Psoas muscle (tissue), 8 donors: ENCODE results near the gene FAF1. TPM values are rescaled to one million over a fixed set of nuclear protein-coding genes. Genes with fewer than 3 reads are reported as not detected.

ENCODE experiments used
- ATAC-seq, 4 donors: fragments of 200-7000 bp; cut with Tn5 transposase; one replicate each; pipeline ENCODE4 v1.9.1; 2020; ENCODE audit warnings: moderate library complexity in 3 of 4, mild to moderate bottlenecking in 2 of 4
- DNase-seq, 2 donors: peaks; one replicate each; pipeline ENCODE4 v3.0.0-alpha.2; 2020
- H3K27ac ChIP-seq: fragments of 200-600 bp; one replicate; pipeline ENCODE4 v1.8.0; 2022
- H3K27me3 ChIP-seq, 3 donors: fragments of 200-600 bp in 1 of 3; one replicate each; pipeline versions ENCODE4 v1.6.1 to v1.8.0; 2013 to 2022; ENCODE audit warnings: low read length in 2 of 3, mild to moderate bottlenecking in 2 of 3, moderate library complexity in 1 of 3; ENCODE audit not compliant: insufficient read depth in 3 of 3
- H3K36me3 ChIP-seq, 2 donors: fragments of 200-600 bp in 1 of 2; one replicate each; pipeline versions ENCODE4 v1.6.1 to v1.8.0; 2013 to 2022; ENCODE audit warnings: low read depth in 1 of 2, mild to moderate bottlenecking in 1 of 2, moderate library complexity in 1 of 2; ENCODE audit not compliant: insufficient read depth in 1 of 2
- H3K4me1 ChIP-seq: fragments of 200-600 bp; one replicate; pipeline ENCODE4 v1.8.0; 2022
- H3K4me3 ChIP-seq: fragments of 200-600 bp; one replicate; pipeline ENCODE4 v1.8.0; 2022; ENCODE audit warnings: mild to moderate bottlenecking
- H3K9me3 ChIP-seq: fragments of 200-600 bp; one replicate; pipeline ENCODE4 v1.8.0; 2022
- CTCF ChIP-seq: fragments of 200-600 bp; IDR thresholded peaks from one replicate; pipeline ENCODE4 v1.8.0; 2022; ENCODE audit warnings: antibody characterized with exemption
- whole genome bisulfite sequencing, 3 donors: extraction: QIAGEN DNeasy Blood & Tissue Kit; methylation state at CpG; one replicate each; pipeline versions ENCODE4 v1.1.6 to v1.1.7; 2013; 5-methylcytosine and 5-hydroxymethylcytosine counted together
- intact Hi-C, 2 donors: fragments of 100-400 bp; cut with DNase I; formaldehyde crosslinking; loops; one replicate each; pipeline versions ENCODE4 v1.11.0 to v1.14.2; 2022
- polyA plus RNA-seq, 3 donors: library from polyadenylated mRNA; stranded (reverse); fragments of 200-250 nt; gene quantifications; one replicate each; pipeline ENCODE4 v1.2.3, GENCODE V29; 2013
- total RNA-seq, 4 donors: library from RNA; stranded (reverse); fragmentation: NEBNext Ultra II Directional in 2 of 4; extraction: Animal tissue kit (Norgen Biotek cat#: 25700) in 2 of 4; gene quantifications; one replicate each; pipeline versions ENCODE4 v1.2.1 to v1.2.4, GENCODE V29; 2021 to 2023
- donor health status: healthy with polysubstance abuse.
- donor health status: DM: no; HTN: no; CAD: no; lungs with moderate emphysema.
- donor health status: Bipolar disorder and iron deficiency.
- donor health status: healthy.
- donor health status: DM: yes; HTN: yes; CAD: no.
- donor health status: DM: no; HTN: no; CAD: no.
- donor health status: DM: no; HTN: no; CAD: no.
- donor health status: DM: yes; HTN: yes; CAD: no.

FAF1 gene
- total and polyA plus RNA-seq, 7 donors: 67.8 to 128 (median 108) TPM

GRCh38 chr1:50599546-50599945 is 360.5 kb downstream of the FAF1 start:
- no peaks in the 10 kb centered on the region for H3K9me3 ChIP-seq
- H3K4me3 ChIP-seq: no peak overlapping the region
- intact Hi-C loops: no loop called here
- no peaks in the 10 kb centered on the region for H3K27me3 ChIP-seq
- no peak for DNase-seq
- H3K4me1 ChIP-seq: no peaks in the 10 kb centered on the region
- TF ChIP-seq CTCF: no peak
- H3K27ac ChIP-seq: no peak overlapping the region
- H3K36me3 ChIP-seq: peaks cover 0 to 12% of the 10 kb centered on the region in 2 donors
- ATAC-seq: no peak

- peaks cover 0 to 12% of the 10 kb centered on the region in 2 donors for H3K36me3 ChIP-seq
- intact Hi-C loops: no loop called here
- 94 to 95% (median 95%) methylated on average over 8 of the region's 8 CpGs for WGBS, 3 donors
- H3K27ac ChIP-seq: no peak overlapping the region
- TF ChIP-seq CTCF: no peak
- ATAC-seq (no peak), DNase-seq (no peak)
- H3K27me3 ChIP-seq: no peaks in the 10 kb centered on the region
- no peaks in the 10 kb centered on the region for H3K4me1 ChIP-seq
- H3K9me3 ChIP-seq: no peaks in the 10 kb centered on the region
- no peak overlapping the region for H3K4me3 ChIP-seq
These were observed 364.2 kb downstream of the FAF1 start for GRCh38 chr1:50595874-50596273.

GRCh38 chr1:50593515-50593914 is 366.6 kb downstream of the FAF1 start:
- Histone ChIP-seq H3K9me3 (no peaks in the 10 kb centered on the region), H3K4me3 (no peak overlapping the region), H3K4me1 (no peaks in the 10 kb centered on the region), H3K27me3 (no peaks in the 10 kb centered on the region), H3K36me3 (peaks cover 0 to 17% of the 10 kb centered on the region in 2 donors), H3K27ac (no peak overlapping the region)
- DNase-seq (no peak), ATAC-seq (no peak)
- TF ChIP-seq CTCF: no peak
- 79 to 86% (median 83%) methylated on average over 2 of the region's 2 CpGs for WGBS, 3 donors
- intact Hi-C loops: no loop called here

GRCh38 chr1:50591598-50591997 is 368.5 kb downstream of the FAF1 start:
- WGBS, 3 donors: 96 to 98% (median 98%) methylated on average over 4 of the region's 4 CpGs
- TF ChIP-seq CTCF: no peak
- ATAC-seq: no peak

GRCh38 chr1:50582346-50582745 is 377.7 kb downstream of the FAF1 start:
- DNase-seq: no peak
- intact Hi-C loops: no loop called here
- Histone ChIP-seq H3K27me3 (no peaks in the 10 kb centered on the region), H3K4me3 (no peak overlapping the region), H3K9me3 (no peaks in the 10 kb centered on the region), H3K36me3 (peaks cover 0 to 40% of the 10 kb centered on the region in 2 donors), H3K4me1 (no peaks in the 10 kb centered on the region), H3K27ac (no peak overlapping the region)
- 92 to 98% (median 92%) methylated on average over 3 of the region's 3 CpGs for WGBS, 3 donors
- TF ChIP-seq CTCF: no peak
- no peak for ATAC-seq

More at GRCh38 chr1:50591598-50591997, 368.5 kb downstream of the FAF1 start:
- Histone ChIP-seq H3K27ac (no peak overlapping the region), H3K9me3 (no peaks in the 10 kb centered on the region), H3K4me3 (no peak overlapping the region), H3K36me3 (peaks cover 0 to 27% of the 10 kb centered on the region in 2 donors), H3K27me3 (no peaks in the 10 kb centered on the region), H3K4me1 (no peaks in the 10 kb centered on the region)
- intact Hi-C loops: no loop called here
- no peak for DNase-seq
